HL-60 (cell line): ENCODE results near the gene MBD4.

Experiments used
- CTCF ChIP-seq: IDR thresholded peaks from one replicate; pipeline ENCODE4 v1.5.1; 2011; ENCODE audit warnings: low read length, control low read depth, inconsistent platforms; ENCODE audit not compliant: insufficient read depth
- POLR2AphosphoS5 ChIP-seq: IDR thresholded peaks from 2 replicates; pipeline ENCODE4 v1.6.1; 2012; ENCODE audit warnings: low read depth
- REST ChIP-seq: IDR thresholded peaks from 2 replicates; pipeline ENCODE4 v1.6.1; 2012; ENCODE audit warnings: low read depth; ENCODE audit not compliant: insufficient replicate concordance

- no peak for TF ChIP-seq CTCF
- no peak for TF ChIP-seq REST
- no peak for TF ChIP-seq POLR2AphosphoS5
Measured at GRCh38 chr3:129402210-129402609, 37.5 kb downstream of the MBD4 start.
